K562 (cell line): ENCODE results near the gene PLEKHM1.

Experiments
- CBX2 ChIP-seq: fragments of 200-600 bp; sonication (generic); IDR thresholded peaks from one replicate; pipeline ENCODE4 v1.6.1; 2012; ENCODE audit warnings: mild to moderate bottlenecking, low read length, inconsistent platforms; ENCODE audit not compliant: insufficient read depth, poor library complexity, severe bottlenecking
- CEBPB ChIP-seq: fragments of 450-650 bp; IDR thresholded peaks from 2 replicates; pipeline ENCODE4 v1.6.1; 2016; ENCODE audit warnings: missing genetic modification characterization, missing compliant biosample characterization
- HDGF ChIP-seq: fragments of 450-650 bp; IDR thresholded peaks from 2 replicates; pipeline ENCODE4 v1.6.1; 2016
- HMG20B ChIP-seq: fragments of 250-450 bp; sonication (Bioruptor Pico); IDR thresholded peaks from 2 replicates; pipeline ENCODE4 v1.5.0; 2021; ENCODE audit warnings: mild to moderate bottlenecking
- JUN ChIP-seq, 2 experiments: sonication (generic) in 1 of 2; formaldehyde crosslinking in 1 of 2; IDR thresholded peaks; 2 replicates each; pipeline versions ENCODE4 v1.6.1 to v1.8.0; 2012 to 2022; ENCODE audit warnings: borderline replicate concordance in 2 of 2, mild to moderate bottlenecking in 2 of 2, improper control_type of control experiment in 1 of 2, low read depth in 1 of 2, low read length in 1 of 2, missing genetic modification reagents in 1 of 2
- MYC ChIP-seq, 2 experiments: fragments of 250-450 bp in 1 of 2; sonication (Bioruptor Pico) in 1 of 2; IDR thresholded peaks; 2 replicates each; pipeline versions ENCODE4 v1.5.1 to v1.6.1; 2012 to 2021; ENCODE audit warnings: low read depth in 2 of 2, borderline replicate concordance in 1 of 2, improper control_type of control experiment in 1 of 2, low read length in 1 of 2, mild to moderate bottlenecking in 1 of 2, moderate library complexity in 1 of 2
- NUFIP1 ChIP-seq: fragments of 450-650 bp; IDR thresholded peaks from 2 replicates; pipeline ENCODE4 v1.6.1; 2018; ENCODE audit not compliant: partially characterized antibody
- TF ChIP-seq, protein P1 (sequence below), 2 experiments: fragments of 450-650 bp in 1 of 2; sonication (generic) in 1 of 2; formaldehyde crosslinking; conservative IDR thresholded peaks; 2 replicates each; pipeline versions ENCODE4 v1.4.0 to v1.8.1; 2020 to 2022; ENCODE audit warnings: mild to moderate bottlenecking in 1 of 2, missing genetic modification reagents in 1 of 2
- TF ChIP-seq, protein P2 (sequence below): fragments of 450-650 bp; IDR thresholded peaks from 2 replicates; pipeline ENCODE4 v1.7.1; 2018; ENCODE audit warnings: mild to moderate bottlenecking, low read depth; ENCODE audit not compliant: partially characterized antibody
- TF ChIP-seq, protein P3 (sequence below), 3 experiments: IDR thresholded peaks in 2 of 3; conservative IDR thresholded peaks in 1 of 3; 2 replicates each; pipeline ENCODE4 v1.5.1; 2011 to 2012; ENCODE audit warnings: low read length in 3 of 3, mild to moderate bottlenecking in 3 of 3, control low read depth in 2 of 3, improper control_type of control experiment in 1 of 3, inconsistent platforms in 1 of 3, low read depth in 1 of 3, mixed read lengths in 1 of 3, moderate library complexity in 1 of 3; ENCODE audit not compliant: insufficient read depth in 2 of 3

DNA sequence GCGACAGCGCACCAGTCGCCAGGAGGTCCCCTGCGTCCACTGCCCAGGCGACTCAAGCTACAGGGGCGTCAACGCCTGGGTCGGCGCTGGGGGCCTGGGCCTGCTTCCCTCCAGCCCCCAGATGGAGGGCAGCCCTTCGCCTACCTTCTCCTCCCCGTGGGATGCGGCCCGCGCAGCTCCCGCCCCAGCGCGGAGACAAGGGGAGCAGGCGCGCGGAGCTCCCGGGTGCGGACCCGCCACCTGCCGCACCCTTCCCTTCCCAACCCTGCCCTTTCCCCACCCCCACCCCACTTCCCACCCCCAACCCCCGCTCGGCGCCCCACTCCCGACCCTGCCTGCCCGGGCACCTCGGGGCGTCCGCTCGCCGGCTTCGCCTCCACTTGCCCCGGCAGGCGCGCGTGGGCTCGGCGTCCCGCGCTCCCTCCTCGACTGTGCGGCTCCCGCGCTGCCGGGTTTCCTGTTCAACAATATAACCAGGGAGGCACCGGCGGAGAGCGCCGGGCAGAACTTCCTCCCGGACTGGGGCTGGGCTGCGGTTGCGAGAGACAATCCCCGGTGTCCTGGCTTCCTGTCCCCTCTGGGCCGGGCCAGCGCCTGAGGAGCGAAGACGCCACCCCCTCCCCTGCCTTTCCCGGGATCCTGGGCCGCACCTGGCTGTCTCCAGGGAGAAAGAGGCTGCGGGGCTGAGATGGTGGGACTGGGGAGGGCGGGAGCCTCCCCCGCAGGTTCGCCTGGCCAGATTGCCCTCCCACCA lies 57.9 kb downstream of the PLEKHM1 start, which contains the start of gene ARHGAP27:
- TF ChIP-seq, protein P1, sequence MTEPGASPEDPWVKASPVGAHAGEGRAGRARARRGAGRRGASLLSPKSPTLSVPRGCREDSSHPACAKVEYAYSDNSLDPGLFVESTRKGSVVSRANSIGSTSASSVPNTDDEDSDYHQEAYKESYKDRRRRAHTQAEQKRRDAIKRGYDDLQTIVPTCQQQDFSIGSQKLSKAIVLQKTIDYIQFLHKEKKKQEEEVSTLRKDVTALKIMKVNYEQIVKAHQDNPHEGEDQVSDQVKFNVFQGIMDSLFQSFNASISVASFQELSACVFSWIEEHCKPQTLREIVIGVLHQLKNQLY (CRISPR knock-in tag; conservative IDR thresholded peaks at IDR 0.05), result no peak
- no peak for TF ChIP-seq HMG20B (CRISPR knock-in tag)
- TF ChIP-seq, protein P2, sequence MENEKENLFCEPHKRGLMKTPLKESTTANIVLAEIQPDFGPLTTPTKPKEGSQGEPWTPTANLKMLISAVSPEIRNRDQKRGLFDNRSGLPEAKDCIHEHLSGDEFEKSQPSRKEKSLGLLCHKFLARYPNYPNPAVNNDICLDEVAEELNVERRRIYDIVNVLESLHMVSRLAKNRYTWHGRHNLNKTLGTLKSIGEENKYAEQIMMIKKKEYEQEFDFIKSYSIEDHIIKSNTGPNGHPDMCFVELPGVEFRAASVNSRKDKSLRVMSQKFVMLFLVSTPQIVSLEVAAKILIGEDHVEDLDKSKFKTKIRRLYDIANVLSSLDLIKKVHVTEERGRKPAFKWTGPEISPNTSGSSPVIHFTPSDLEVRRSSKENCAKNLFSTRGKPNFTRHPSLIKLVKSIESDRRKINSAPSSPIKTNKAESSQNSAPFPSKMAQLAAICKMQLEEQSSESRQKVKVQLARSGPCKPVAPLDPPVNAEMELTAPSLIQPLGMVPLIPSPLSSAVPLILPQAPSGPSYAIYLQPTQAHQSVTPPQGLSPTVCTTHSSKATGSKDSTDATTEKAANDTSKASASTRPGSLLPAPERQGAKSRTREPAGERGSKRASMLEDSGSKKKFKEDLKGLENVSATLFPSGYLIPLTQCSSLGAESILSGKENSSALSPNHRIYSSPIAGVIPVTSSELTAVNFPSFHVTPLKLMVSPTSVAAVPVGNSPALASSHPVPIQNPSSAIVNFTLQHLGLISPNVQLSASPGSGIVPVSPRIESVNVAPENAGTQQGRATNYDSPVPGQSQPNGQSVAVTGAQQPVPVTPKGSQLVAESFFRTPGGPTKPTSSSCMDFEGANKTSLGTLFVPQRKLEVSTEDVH, result no peak
- no peak for TF ChIP-seq HDGF
- no peak for TF ChIP-seq MYC (IDR thresholded peaks at IDR 0.05; ENCODE audit: low read depth, low read length)
- no peak for TF ChIP-seq MYC (CRISPR knock-in tag; IDR thresholded peaks at IDR 0.05; ENCODE audit: borderline replicate concordance, low read depth)
- no peak for TF ChIP-seq NUFIP1
- TF ChIP-seq JUN (IDR thresholded peaks at IDR 0.05; ENCODE audit: borderline replicate concordance, low read depth, low read length), result no peak
- TF ChIP-seq JUN (CRISPR knock-in tag; IDR thresholded peaks at IDR 0.05; ENCODE audit: borderline replicate concordance), result no peak
- TF ChIP-seq CEBPB (tag), result no peak
- TF ChIP-seq CBX2, result no peak
- TF ChIP-seq, protein P3, sequence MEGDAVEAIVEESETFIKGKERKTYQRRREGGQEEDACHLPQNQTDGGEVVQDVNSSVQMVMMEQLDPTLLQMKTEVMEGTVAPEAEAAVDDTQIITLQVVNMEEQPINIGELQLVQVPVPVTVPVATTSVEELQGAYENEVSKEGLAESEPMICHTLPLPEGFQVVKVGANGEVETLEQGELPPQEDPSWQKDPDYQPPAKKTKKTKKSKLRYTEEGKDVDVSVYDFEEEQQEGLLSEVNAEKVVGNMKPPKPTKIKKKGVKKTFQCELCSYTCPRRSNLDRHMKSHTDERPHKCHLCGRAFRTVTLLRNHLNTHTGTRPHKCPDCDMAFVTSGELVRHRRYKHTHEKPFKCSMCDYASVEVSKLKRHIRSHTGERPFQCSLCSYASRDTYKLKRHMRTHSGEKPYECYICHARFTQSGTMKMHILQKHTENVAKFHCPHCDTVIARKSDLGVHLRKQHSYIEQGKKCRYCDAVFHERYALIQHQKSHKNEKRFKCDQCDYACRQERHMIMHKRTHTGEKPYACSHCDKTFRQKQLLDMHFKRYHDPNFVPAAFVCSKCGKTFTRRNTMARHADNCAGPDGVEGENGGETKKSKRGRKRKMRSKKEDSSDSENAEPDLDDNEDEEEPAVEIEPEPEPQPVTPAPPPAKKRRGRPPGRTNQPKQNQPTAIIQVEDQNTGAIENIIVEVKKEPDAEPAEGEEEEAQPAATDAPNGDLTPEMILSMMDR (IDR thresholded peaks at IDR 0.05 in 2 of 3, conservative IDR thresholded peaks at IDR 0.05 in 1 of 3; ENCODE audit: insufficient read depth in 2 of 3, low read depth in 1 of 3, low read length in 3 of 3), result no peak
